ENCODE data around the gene TXNRD1.
A peak's percentile ranks its signal among the peaks of the same experiment; 100 is the strongest.

TXNRD1 gene

DNA sequence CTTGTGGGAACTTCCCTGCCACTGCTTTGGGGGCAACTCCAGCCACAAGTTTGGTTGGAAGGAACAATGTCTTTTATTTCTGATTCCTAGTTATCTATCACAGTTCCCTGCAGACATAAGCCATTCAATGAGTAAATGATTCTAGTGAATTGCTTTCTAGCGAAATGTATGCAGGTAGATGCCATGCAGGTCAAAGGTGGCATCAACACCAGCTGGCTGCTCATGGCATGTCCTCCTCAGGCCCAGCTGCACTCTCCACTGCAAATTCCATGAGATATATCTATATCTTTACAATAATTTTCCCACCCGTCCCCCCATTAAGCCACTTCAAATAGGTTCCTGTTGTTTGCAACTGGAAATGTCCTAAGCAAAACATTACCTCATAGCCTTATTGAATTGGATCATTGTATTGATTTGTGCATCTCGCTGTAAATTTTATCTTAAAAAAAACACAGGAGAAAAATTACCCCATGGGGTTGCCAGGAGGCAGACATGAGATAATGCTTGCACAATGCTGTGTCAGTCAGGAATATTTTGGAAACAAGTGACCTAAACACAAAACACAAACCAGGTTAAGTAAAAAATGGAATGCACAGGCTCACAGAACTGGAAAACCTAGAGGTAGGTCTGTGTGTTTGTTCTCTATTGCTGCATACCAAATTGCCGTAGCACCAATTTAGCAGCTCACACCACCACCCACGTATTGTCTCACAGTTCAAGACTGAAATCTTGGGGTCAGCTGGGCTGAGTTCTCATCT lies 32.8 kb upstream of the TXNRD1 start:
- H3K27ac Mint-ChIP-seq: no peak overlapping the region
- no peak for ATAC-seq
- H3K4me3 Mint-ChIP-seq: no peak overlapping the region

DNA sequence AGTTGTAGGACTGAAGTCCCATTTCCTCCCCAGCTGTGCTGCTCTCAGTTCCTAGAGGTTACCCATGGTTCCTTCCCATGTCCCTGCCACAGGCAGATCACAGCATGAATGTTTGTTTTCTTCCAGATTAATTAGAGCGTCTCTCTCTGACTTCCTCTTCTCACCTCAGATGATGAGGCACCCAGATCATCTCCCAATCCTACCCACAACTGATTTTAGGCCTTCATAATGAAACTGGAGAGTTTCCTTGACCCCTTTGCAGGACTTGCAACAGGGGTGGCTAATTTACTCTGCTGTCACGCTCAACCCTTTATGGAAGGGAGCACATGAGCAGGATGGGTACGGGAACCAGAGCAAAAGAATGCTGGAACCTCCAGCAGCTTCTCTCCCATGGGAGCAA lies 32.1 kb upstream of the TXNRD1 start:
- Mint-ChIP-seq H3K27me3 (peaks cover 3% of the 10 kb centered on the region), H3K27ac (peak overlapping the region in 1 of 2 donors; percentile 49), H3K4me3 (no peak overlapping the region), H3K4me1 (peaks cover 2% of the 10 kb centered on the region), H3K9me3 (no peaks in the 10 kb centered on the region)
- DNase-seq (no peak), ATAC-seq (no peak)

More for the DNA sequence above, 32.8 kb upstream of the TXNRD1 start:
- no peaks in the 10 kb centered on the region for H3K9me3 Mint-ChIP-seq
- no peak for DNase-seq
- H3K4me1 Mint-ChIP-seq: peaks cover 8% of the 10 kb centered on the region
- peaks cover 9% of the 10 kb centered on the region for H3K27me3 Mint-ChIP-seq

DNA sequence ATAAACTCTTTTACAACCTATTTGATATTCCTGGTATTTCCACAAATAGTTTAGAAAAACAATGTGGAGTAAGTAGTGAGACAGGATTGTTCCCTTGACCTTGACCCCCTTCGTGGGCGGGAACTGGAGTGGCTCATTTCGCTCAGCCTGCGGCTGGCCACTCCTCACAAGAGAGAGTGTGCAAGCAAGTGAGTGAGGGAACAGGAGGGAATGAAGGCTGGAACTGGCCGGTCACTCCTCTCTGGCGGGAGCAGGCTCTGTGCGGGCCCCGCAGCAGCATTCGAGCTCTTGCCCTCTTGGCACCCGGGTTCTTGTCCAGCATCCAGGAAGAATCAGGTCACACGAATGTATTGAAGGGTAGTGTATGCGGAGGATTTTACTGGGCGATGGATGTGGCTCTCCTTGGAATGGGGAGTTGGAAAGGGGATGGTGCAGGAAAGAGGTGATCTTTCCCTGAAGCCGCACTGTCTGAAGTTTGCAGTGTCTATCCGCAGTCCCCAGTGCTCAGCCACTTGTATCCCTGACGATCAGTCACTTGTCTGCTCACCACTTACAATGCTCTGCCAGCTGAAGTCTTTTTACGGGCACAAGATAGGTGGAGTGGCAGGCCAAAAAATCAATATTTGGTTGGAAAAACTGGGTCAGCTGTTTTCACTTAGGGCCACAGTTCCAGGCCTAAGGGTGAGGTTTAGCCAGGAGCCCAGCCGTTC lies 28.0 kb upstream of the TXNRD1 start:
- no peaks in the 10 kb centered on the region for H3K4me1 Mint-ChIP-seq
- H3K4me3 Mint-ChIP-seq: no peak overlapping the region
- H3K9me3 Mint-ChIP-seq: no peaks in the 10 kb centered on the region
- ATAC-seq: no peak
- H3K27me3 Mint-ChIP-seq: no peaks in the 10 kb centered on the region
- peak overlapping the region in 1 of 2 donors; percentile 54 for H3K27ac Mint-ChIP-seq
- DNase-seq: no peak

DNA sequence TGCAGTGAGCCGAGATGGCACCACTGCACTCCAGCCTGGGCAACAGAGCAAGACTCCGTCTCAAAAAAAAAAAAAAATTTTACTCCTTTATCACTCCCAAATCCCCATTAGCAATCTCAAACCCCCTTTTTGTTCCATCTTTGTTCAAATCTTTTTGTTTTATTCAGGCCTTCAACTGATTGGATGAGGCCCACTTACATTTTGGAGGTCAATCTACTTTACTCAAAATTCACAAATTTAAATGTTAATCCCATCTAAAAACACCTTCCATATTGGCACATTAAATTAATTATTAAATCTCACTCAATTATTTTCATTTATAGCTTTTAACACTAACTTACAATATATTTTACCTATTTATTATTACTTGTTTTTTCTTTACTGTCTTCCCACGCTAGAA lies 27.0 kb upstream of the TXNRD1 start:
- no peak overlapping the region for H3K4me3 Mint-ChIP-seq
- ATAC-seq: no peak
- H3K4me1 Mint-ChIP-seq: no peaks in the 10 kb centered on the region
- no peak for DNase-seq
- no peak overlapping the region for H3K27ac Mint-ChIP-seq
- no peaks in the 10 kb centered on the region for H3K27me3 Mint-ChIP-seq
- H3K9me3 Mint-ChIP-seq: no peaks in the 10 kb centered on the region

DNA sequence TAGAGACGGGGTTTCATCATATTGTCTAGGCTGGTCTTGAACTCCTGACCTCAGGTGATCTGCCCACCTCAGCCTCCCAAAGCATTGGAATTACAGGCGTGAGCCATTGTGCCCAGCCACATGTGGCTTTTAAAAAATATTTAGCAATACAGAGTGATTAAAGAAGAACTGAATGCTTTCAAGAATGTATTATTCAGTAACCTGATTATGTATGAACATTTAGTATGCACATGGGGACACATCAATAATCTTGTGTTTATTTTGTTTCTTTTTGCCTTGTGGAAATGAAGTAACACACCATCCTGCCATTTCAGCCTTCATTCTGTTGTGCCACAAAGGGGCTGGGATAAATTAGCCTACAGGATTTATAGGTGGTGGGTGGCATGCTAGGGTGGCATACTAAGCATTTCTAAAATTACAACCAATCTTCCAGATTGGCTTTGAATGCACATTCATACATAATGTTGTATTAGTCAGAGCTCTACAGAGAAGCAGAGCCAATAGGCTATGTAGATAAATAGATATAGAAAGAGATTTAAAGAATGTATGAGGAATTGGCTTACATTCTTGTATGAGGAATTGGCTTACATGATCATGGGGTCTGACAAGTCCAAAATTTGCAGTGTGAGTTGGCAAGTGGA lies 25.5 kb upstream of the TXNRD1 start:
- H3K4me1 Mint-ChIP-seq: no peaks in the 10 kb centered on the region
- no peaks in the 10 kb centered on the region for H3K27me3 Mint-ChIP-seq
- H3K27ac Mint-ChIP-seq: peak overlapping the region in 1 of 2 donors; percentile 67
- no peak overlapping the region for H3K4me3 Mint-ChIP-seq
- no peak for DNase-seq
- no peak for ATAC-seq
- no peaks in the 10 kb centered on the region for H3K9me3 Mint-ChIP-seq

DNA sequence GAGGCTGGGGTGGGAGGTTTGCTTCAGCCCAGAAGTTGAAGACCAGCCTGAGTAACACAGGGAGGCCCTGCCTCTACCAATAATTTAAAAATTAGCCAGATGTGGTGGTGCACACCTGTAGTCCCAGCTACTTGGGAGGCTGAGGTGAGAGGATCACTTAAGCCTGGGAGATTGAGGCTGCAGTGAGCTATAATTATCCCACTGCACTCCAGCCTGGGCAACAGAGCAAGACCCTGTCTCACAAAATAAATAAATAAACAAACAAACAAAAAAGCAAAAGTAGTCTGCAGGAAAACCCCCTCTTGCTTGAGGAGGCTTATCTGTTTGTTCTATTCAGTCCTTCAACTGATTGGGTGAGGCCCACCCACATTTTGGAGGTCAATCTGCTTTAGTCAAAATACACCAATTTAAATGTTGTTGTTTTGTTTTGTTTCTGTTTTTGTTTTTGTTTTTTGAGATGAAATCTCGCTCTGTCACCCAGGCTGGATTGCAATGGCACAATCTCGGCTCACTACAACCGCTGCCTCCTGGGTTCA lies 24.9 kb upstream of the TXNRD1 start:
- H3K27ac Mint-ChIP-seq: no peak overlapping the region
- H3K27me3 Mint-ChIP-seq: no peaks in the 10 kb centered on the region
- no peaks in the 10 kb centered on the region for H3K9me3 Mint-ChIP-seq
- DNase-seq (no peak), ATAC-seq (no peak)
- no peaks in the 10 kb centered on the region for H3K4me1 Mint-ChIP-seq
- no peak overlapping the region for H3K4me3 Mint-ChIP-seq

DNA sequence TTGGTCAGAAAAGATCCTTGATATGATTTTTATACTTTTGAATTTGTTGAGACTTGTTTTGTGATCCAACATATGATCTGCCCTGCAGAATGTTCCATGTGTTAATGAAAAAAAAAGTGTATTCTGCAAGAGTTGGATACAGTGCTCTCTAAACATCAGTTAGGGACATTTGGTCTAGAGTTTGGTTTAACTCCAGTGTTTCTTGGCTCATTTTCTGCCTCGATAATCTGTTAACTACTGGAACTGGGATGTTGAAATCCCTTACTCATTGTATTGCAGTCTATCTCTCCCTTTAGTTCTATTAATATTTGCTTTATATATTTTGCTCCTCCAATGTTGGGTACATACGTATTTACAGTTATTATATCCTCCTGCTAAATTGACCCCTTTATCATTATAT lies 18.3 kb upstream of the TXNRD1 start:
- H3K27ac Mint-ChIP-seq: no peak overlapping the region
- DNase-seq (no peak), ATAC-seq (no peak)
- peaks cover 15% of the 10 kb centered on the region for H3K27me3 Mint-ChIP-seq
- H3K4me1 Mint-ChIP-seq: peaks cover 6% of the 10 kb centered on the region
- no peak overlapping the region for H3K4me3 Mint-ChIP-seq
- H3K9me3 Mint-ChIP-seq: peaks cover 0 to 7% of the 10 kb centered on the region in 2 donors

DNA sequence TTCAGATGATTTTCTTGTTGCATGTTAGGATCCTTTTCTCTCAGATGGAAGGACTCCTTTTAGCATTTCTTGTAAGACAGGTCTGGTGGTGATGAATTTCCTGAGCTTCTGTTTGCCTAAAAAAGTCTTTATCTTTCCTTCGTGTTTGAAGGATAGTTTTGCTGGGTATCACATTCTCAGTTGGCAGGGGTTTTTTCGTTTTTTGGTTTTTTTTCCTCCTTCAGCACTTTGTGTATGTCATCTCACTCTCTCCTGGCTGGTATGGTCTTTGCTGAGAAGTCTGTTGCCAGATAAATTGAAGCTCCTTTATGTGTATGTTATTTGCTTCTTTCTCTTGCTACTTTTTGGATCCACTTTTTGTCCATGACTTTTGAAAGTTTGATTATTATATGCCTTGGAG lies 15.6 kb upstream of the TXNRD1 start:
- ATAC-seq: no peak
- no peak overlapping the region for H3K4me3 Mint-ChIP-seq
- H3K4me1 Mint-ChIP-seq: peaks cover 6% of the 10 kb centered on the region
- peaks cover 0 to 7% of the 10 kb centered on the region in 2 donors for H3K9me3 Mint-ChIP-seq
- H3K27me3 Mint-ChIP-seq: peaks cover 15% of the 10 kb centered on the region
- DNase-seq: no peak
- H3K27ac Mint-ChIP-seq: no peak overlapping the region

DNA sequence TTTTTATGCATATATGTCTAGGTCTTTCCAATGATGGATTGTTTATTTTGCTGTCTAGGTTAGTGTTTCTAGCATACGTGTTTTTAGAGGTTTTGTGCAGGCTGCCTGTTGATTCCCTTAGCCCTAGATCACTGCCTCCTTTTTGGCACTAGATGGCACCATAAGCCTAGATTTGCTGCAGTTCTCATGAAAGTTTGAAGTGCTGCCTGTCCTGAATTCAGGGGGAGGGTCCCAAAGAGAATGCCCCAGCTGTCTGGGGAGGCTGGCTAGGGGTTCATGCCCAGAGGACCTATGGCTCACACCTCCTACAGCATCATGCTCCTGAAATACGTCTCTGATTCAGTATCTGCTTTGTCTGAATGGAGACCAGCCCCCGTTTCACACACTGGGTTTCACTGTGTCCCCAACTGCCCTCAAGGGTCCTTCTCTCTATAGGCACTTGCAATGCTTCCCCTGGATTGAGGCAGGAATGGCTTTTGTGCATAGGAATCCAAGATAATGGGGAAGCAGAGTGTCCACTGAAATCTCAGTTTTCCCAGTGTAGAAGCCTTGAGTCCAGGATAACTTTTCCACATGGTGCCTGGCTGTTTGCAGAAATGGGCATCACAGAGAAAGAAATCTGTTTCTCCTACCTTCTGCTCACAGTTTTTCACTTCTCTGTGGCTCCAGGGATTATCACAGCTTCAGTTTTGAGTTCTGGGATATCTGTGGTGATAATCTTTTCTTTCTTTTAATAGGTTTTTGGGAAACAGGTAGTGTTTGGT lies 14.2 kb upstream of the TXNRD1 start:
- DNase-seq: peak; percentile 48 to 53

DNA sequence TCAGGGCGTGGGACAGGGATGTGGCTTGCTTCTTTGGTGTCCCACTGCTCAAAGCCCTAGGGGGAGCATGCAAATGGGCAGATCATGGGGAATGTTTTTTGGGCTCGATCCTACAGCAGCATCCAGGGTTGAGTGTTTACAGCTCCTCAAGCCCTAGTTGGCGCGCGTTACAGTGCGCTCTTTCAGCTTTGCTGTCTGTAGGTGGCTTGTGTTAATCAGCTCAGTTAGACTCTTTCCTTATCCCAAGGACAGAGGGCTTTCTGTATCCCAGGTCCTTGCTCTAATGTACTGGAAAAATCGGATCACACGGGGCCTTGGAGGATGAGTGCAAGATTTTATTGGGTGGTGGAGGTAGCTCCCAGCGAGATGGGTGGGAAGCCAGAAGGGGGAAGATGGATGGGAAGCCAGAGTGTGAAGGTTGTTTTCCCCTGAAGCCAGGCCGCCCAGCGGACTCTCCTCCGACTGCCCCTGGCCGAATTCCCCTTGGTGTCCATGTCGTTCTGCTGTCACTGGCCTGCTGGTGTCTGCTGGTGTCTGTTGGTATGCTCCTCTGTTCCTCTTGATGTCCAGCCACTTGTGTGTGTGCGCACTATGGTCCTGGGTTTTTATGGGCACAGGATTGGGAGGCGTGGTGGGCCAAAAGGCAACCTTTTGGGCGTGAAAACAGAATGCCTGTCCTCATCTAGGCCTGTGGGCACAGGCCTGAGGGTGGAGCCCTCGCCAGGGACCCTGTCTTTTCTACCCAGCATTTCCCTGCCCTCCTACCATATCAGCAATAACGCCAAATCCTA lies 10.7 kb upstream of the TXNRD1 start:
- Mint-ChIP-seq H3K27me3 (peaks cover 25% of the 10 kb centered on the region), H3K9me3 (peaks cover 0 to 6% of the 10 kb centered on the region in 2 donors), H3K4me3 (no peak overlapping the region), H3K27ac (no peak overlapping the region), H3K4me1 (peaks cover 6% of the 10 kb centered on the region)
- ATAC-seq (no peak), DNase-seq (no peak)

More for the DNA sequence above, 14.2 kb upstream of the TXNRD1 start:
- H3K4me3 Mint-ChIP-seq: no peak overlapping the region
- no peak overlapping the region for H3K27ac Mint-ChIP-seq
- peak; percentile 80 for ATAC-seq
- peaks cover 0 to 7% of the 10 kb centered on the region in 2 donors for H3K9me3 Mint-ChIP-seq
- peaks cover 6% of the 10 kb centered on the region for H3K4me1 Mint-ChIP-seq
- H3K27me3 Mint-ChIP-seq: peaks cover 15% of the 10 kb centered on the region

DNA sequence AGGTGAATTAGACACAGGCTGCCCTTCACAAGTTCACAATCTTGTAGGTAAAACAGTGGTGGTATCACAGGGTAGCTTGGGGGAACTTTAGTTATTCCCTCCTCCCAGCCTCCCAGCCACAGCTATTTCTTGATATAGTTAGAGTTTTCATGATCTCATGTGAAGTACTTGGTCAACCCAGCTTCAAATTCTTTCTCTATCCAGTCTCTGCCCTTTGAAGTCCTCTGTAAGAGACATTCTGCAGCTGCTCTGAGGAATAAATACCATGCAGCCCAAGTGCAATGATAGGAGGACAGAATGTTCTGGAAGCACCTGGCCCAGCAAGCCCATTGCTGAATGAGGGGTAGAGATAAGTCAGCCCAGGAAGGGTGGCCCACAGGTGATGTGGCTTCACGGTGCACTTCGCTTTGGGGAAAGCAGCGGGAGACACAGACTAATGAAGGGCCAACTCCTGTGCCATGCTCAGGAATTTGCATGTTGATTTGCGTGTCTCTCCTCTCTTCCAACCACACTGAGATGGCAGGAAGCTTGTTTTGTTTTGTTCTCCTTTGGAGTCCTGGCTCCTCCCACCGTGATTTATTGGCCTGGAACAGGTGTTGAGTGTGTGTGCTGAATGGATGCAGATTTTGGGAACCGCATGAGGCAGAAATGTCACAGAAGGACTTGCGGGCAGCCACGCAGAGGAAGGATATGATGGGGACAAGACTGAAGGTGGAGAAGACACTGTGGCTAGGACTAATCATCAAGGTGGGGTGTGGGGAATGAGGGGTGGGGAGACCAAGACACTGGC lies 8.0 kb upstream of the TXNRD1 start:
- H3K4me1 Mint-ChIP-seq: no peaks in the 10 kb centered on the region
- ATAC-seq (no peak), DNase-seq (no peak)
- no peak overlapping the region for H3K4me3 Mint-ChIP-seq
- H3K9me3 Mint-ChIP-seq: no peaks in the 10 kb centered on the region
- H3K27me3 Mint-ChIP-seq: peaks cover 10% of the 10 kb centered on the region
- no peak overlapping the region for H3K27ac Mint-ChIP-seq

DNA sequence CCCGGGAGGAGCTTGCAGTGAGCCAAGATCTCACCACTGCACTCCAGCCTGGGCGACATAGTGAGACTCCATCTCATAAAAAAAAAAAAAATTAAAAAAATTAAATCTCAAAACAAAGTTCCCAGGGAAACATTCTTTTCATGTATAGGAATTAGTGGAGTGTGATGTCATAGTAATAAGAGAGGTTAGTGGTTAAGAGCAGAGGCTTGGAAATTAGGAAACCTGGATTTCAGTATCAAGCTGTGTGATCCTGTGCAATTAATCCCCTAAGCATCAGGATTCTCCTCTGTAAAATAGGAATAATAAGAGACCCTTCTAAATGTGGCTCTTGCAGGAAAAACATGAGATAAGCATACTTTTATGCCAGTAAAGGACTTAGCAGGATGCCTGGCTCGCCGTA lies 3.1 kb upstream of the TXNRD1 start:
- H3K27ac Mint-ChIP-seq: peak overlapping the region in 1 of 2 donors; percentile 37
- H3K4me1 Mint-ChIP-seq: peaks cover 13% of the 10 kb centered on the region
- no peak for ATAC-seq
- no peak for DNase-seq
- H3K4me3 Mint-ChIP-seq: no peak overlapping the region
- H3K27me3 Mint-ChIP-seq: peaks cover 9% of the 10 kb centered on the region
- H3K9me3 Mint-ChIP-seq: no peaks in the 10 kb centered on the region

DNA sequence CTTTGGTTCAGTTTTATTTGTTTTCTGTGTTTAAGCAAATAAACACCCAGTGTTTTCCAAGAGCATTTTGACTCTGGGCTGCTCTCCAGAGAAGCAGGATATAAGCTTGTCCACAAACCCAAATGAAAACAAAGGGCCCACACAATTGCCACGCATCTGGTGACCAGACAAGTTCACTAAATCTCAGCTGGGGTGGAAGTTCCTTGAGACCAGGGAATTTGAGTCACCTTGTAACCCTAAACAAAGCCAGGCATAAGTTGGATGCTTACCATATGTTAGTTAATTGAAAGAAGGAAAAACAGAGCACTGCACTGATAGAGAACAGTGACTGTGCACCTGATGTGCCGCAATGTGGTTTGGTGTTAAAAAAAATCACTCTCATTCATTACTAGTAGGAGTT lies 1.6 kb upstream of the TXNRD1 start:
- no peaks in the 10 kb centered on the region for H3K27me3 Mint-ChIP-seq
- no peak for DNase-seq
- peaks cover 27% of the 10 kb centered on the region for H3K4me1 Mint-ChIP-seq
- H3K4me3 Mint-ChIP-seq: no peak overlapping the region
- no peaks in the 10 kb centered on the region for H3K9me3 Mint-ChIP-seq
- ATAC-seq: no peak
- H3K27ac Mint-ChIP-seq: no peak overlapping the region

DNA sequence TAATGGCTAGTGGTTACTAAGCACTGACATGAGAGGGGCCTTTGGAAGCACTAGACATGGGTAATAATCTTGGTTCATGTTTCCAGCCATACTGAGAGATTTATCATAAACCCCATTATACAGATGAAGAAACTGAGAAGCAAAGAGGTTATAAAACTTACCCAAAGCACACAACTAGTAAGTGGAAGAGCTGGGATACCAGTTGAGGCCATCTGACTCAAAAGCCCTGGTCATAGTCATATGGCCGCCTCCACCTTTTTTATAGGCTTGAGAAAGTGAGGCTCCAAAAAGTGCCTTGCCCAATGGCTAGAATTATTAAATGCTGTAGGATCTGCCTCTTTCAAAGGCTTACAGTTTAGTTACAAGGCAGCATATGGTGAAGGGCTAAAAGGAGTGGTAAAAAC lies 944 bp downstream of the TXNRD1 start:
- H3K27me3 Mint-ChIP-seq: no peaks in the 10 kb centered on the region
- H3K9me3 Mint-ChIP-seq: no peaks in the 10 kb centered on the region
- ATAC-seq: no peak
- H3K27ac Mint-ChIP-seq: peak overlapping the region; percentile 79 to 87
- H3K4me1 Mint-ChIP-seq: peaks cover 52% of the 10 kb centered on the region
- DNase-seq: no peak
- peak overlapping the region; percentile 85 for H3K4me3 Mint-ChIP-seq
